ENCODE results near the gene PPP2R5E. TPM values are rescaled to one million over a fixed set of nuclear protein-coding genes. Genes with fewer than 3 reads are reported as not detected.
A peak's percentile ranks its signal among the peaks of the same experiment; 100 is the strongest.
"Not testable (repeated sequence)": the region's sequence is repeated elsewhere in the genome, so short reads cannot be mapped to it uniquely, and the experiment has no call there.

Gene PPP2R5E
- total and polyA plus RNA-seq, 11 donors, result 6.2 to 44.2 (median 31.3) TPM

DNA sequence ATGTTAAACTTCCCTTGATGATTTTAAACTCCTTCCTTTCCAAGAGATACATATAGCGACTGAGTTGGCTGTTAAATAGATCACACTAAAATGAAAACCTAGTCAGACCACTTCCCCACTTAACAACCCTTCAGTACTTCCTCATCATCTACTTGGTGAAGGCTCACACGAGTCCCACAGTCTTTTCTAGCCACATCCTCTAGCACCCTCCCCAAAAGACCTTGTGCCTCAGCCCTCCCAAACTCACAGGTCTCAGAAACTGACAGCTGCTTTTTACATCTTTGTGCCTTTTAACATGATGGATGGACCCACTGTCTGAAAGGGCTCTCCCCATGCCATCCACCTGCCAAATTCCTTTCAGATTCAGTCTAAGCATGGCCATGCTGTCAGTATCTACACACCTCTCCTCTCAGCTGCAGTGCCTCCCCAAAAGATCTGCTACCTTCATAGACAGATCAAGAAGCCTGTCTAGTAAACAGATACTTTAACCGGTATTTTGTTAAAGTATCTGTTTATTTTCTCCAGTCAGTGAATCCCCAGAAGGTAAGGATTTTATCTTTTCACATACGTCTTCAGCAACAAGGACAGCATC, 159.3 kb downstream of the PPP2R5E start:
- no peak overlapping the region for H3K27ac ChIP-seq
- intact Hi-C loops (cut with DNase I), result loop anchor here in 6 of 10 donors (10.0 kb wide), 4 partner anchors 209 to 391 kb away; no protein-coding TSS in a partner anchor
- no peaks in the 10 kb centered on the region for H3K4me1 ChIP-seq
- TF ChIP-seq POLR2A (IDR thresholded peaks at IDR 0.05), result no peak
- TF ChIP-seq, protein P1, sequence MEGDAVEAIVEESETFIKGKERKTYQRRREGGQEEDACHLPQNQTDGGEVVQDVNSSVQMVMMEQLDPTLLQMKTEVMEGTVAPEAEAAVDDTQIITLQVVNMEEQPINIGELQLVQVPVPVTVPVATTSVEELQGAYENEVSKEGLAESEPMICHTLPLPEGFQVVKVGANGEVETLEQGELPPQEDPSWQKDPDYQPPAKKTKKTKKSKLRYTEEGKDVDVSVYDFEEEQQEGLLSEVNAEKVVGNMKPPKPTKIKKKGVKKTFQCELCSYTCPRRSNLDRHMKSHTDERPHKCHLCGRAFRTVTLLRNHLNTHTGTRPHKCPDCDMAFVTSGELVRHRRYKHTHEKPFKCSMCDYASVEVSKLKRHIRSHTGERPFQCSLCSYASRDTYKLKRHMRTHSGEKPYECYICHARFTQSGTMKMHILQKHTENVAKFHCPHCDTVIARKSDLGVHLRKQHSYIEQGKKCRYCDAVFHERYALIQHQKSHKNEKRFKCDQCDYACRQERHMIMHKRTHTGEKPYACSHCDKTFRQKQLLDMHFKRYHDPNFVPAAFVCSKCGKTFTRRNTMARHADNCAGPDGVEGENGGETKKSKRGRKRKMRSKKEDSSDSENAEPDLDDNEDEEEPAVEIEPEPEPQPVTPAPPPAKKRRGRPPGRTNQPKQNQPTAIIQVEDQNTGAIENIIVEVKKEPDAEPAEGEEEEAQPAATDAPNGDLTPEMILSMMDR (IDR thresholded peaks at IDR 0.05), result no peak
- WGBS, 4 donors, result 79 to 80% (median 80%) methylated on average over 4 of the region's 4 CpGs
- H3K27me3 ChIP-seq, result no peaks in the 10 kb centered on the region
- H3K9me3 ChIP-seq, result no peaks in the 10 kb centered on the region
- ATAC-seq, result peak in 1 of 4 donors; percentile 26
- DNase-seq, result no peak
- H3K36me3 ChIP-seq, result peaks cover 0 to 88% (median 80%) of the 10 kb centered on the region in 9 donors
- no peak overlapping the region for H3K4me3 ChIP-seq

DNA sequence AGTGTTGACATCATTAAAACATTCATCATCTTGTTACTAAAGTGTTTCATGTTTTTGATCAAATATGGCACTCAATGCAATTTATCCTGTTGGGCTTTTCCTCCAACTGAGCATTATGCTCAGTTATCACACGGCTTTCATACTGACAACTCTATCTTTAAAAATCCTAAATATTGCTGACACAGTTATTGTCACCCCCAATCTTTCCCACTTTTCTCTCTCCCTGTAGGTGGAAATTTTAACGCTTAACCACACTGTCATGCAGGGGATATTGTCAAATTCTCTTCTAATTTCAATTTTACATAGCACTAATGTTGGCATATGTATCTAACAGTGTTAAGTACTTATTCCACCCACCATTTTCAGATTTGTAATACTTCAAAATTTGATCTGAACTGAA, 164.7 kb downstream of the PPP2R5E start:
- 96 to 99% (median 99%) methylated on average over 2 of the region's 2 CpGs for WGBS, 4 donors

DNA sequence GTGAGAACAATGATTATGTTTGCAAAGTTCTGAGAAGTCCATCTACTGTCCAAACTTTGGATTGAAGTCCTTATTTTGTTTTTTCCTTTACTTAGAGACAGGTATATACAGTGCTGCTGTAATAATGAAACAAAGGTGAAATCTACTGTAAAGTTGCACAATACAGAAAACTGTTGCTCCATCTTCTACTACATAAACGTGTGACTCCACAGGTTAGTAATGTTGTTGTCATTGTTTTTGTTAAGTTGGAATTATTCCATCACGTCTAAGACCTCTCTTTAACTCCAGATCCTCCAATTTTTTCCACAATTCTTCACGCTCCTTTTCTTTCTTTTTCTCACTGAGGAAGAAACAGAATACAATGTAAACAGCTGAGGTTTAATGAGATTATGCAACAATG, 167.4 kb downstream of the PPP2R5E start:
- 67 to 79% (median 73%) methylated on average over 3 of the region's 3 CpGs for WGBS, 4 donors
- no peak overlapping the region for H3K4me3 ChIP-seq
- no peaks in the 10 kb centered on the region for H3K4me1 ChIP-seq
- H3K27ac ChIP-seq, result no peak overlapping the region
- no peak for DNase-seq
- no peaks in the 10 kb centered on the region for H3K27me3 ChIP-seq
- no peak for ATAC-seq
- no peak for TF ChIP-seq POLR2A (IDR thresholded peaks at IDR 0.05)
- TF ChIP-seq, protein P1 (IDR thresholded peaks at IDR 0.05), result no peak
- intact Hi-C loops (cut with DNase I), result loop anchor here in 2 of 10 donors (10.0 kb wide), 1 partner anchor 201 kb away; no protein-coding TSS in a partner anchor
- peaks cover 0 to 68% (median 42%) of the 10 kb centered on the region in 9 donors for H3K36me3 ChIP-seq
- H3K9me3 ChIP-seq, result peaks cover 0 to 3% (median 0%) of the 10 kb centered on the region in 12 donors

More for the DNA sequence above, 164.7 kb downstream of the PPP2R5E start:
- Histone ChIP-seq H3K27ac (no peak overlapping the region), H3K27me3 (no peaks in the 10 kb centered on the region), H3K4me1 (no peaks in the 10 kb centered on the region), H3K9me3 (no peaks in the 10 kb centered on the region), H3K4me3 (no peak overlapping the region), H3K36me3 (peaks cover 0 to 80% (median 60%) of the 10 kb centered on the region in 9 donors)
- ATAC-seq (no peak), DNase-seq (no peak)
- intact Hi-C loops (cut with DNase I), result loop anchor here in 2 of 10 donors (10.0 kb wide), 1 partner anchor 204 kb away; no protein-coding TSS in a partner anchor
- TF ChIP-seq, protein P1 (IDR thresholded peaks at IDR 0.05), result no peak
- no peak for TF ChIP-seq POLR2A (IDR thresholded peaks at IDR 0.05)

DNA sequence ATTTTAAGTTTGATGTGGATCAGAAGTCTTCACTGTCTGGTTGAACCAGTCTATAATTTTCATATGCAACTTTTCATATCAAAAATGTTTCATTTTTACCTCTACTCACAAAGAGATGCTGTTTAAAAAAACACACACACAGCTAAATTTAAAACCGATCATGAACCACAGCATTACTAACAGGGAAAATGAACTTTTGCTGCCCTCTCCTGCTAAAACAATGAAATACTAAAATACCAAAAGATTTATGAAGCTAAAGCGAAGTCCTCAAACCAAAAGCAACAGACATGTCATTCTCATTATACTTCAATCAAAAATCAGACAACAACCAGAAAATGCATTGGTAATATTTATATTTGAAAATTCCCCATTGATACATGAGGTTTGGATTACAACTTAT, 171.6 kb downstream of the PPP2R5E start:
- not testable (repeated sequence) for H3K4me3 ChIP-seq, H3K27me3 ChIP-seq, H3K4me1 ChIP-seq, ATAC-seq, H3K27ac ChIP-seq, DNase-seq
- peaks cover 0 to 45% (median 34%) of the 10 kb centered on the region in 9 donors for H3K36me3 ChIP-seq
- TF ChIP-seq, protein P1 (IDR thresholded peaks at IDR 0.05), result peak in 6 of 12 donors; percentile 6 to 29 (median 22)
- intact Hi-C loops (cut with DNase I), result loop anchor here in 3 of 10 donors (5.0 to 10.0 kb wide), 3 partner anchors 197 to 1209 kb away; no protein-coding TSS in a partner anchor
- 60 to 74% (median 69%) methylated on average over 2 of the region's 2 CpGs for WGBS, 4 donors
- peaks cover 0 to 20% (median 2%) of the 10 kb centered on the region in 12 donors for H3K9me3 ChIP-seq
